ENCODE measurements around the gene SLC25A47.
A peak's percentile ranks its signal among the peaks of the same experiment; 100 is the strongest.

Gene SLC25A47

DNA sequence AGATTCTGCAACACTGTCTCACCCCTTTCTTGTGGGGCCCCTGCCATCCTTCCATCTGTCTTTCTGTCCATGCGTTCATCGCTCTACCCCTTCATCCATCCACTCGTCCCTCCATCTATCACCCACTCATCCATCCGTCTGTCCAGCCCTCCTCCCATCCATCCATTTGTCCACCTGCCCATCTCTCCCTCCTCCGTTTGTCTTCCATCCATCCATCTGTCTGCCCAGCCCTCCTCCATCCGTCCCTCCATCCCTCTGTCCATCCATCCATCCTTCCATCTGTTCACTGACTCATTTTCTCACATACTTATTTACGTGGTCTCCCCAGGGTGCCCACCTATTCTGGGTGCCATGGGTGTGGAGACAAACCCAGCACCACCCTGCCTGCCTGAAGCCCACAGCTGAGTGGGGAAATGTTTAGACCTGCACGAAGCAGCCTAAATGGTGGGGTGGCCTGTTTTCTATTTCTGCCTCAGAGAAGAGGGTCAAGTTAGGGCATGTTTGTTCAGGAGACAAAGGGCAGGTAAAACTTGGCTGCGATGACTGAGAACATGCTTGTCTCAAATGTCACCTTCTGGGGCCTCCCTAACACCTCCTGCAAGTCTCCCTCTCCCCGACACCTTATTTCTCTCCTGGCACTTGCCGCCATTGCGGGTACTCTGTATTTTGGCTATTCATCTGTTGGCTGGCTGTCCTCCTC, 2.8 kb upstream of the SLC25A47 start:
- H3K9ac ChIP-seq (ENCODE audit: low read length): no peak overlapping the region
- H2BK5ac ChIP-seq (ENCODE audit: low read depth, low read length, poor library complexity, severe bottlenecking): no peak overlapping the region
- peak overlapping the region in 1 of 2 experiments; percentile 24 for H3K23ac ChIP-seq (ENCODE audit: low read length in 2 of 2)
- H2AK5ac ChIP-seq (ENCODE audit: low read length, severe bottlenecking): no peak overlapping the region
- H3K4me2 ChIP-seq (ENCODE audit: low read length, poor library complexity, severe bottlenecking): no peak overlapping the region
- no peak overlapping the region for H2BK12ac ChIP-seq (ENCODE audit: low read length in 2 of 2)
- no peak overlapping the region for H4K91ac ChIP-seq (ENCODE audit: low read length)
- H2BK15ac ChIP-seq (ENCODE audit: low read depth, poor library complexity, severe bottlenecking): no peak overlapping the region
- H3K4ac ChIP-seq (ENCODE audit: low read depth in 1 of 2, low read length in 2 of 2): no peak overlapping the region
- no peaks in the 10 kb centered on the region for H3K9me3 ChIP-seq (ENCODE audit: control insufficient read depth, low read length)
- no peak overlapping the region for H3K14ac ChIP-seq (ENCODE audit: low read length in 2 of 2)
- H2BK120ac ChIP-seq (ENCODE audit: low read depth, low read length): no peak overlapping the region
- 92% methylated on average over 12 of the region's 12 CpGs for WGBS
- H2AFZ ChIP-seq (ENCODE audit: low read depth, low read length): no peak overlapping the region
- H3K4me1 ChIP-seq (ENCODE audit: control insufficient read depth, insufficient read depth, low read depth, low read length): peaks cover 6% of the 10 kb centered on the region
- no peak overlapping the region for H3K27ac ChIP-seq (ENCODE audit: low read length, poor library complexity, severe bottlenecking)
- no peaks in the 10 kb centered on the region for H3K79me1 ChIP-seq (replicated peaks; ENCODE audit: low read length, poor library complexity, severe bottlenecking)
- H4K8ac ChIP-seq (ENCODE audit: low read length): peak overlapping the region; percentile 12
- no peak for DNase-seq
- H3K4me3 ChIP-seq (ENCODE audit: insufficient read depth in 1 of 2, low read depth in 1 of 2, low read length in 2 of 2): no peak overlapping the region
- no peak overlapping the region for H3K18ac ChIP-seq (ENCODE audit: low read depth in 1 of 2, low read length in 2 of 2)
- no peaks in the 10 kb centered on the region for H3K36me3 ChIP-seq (ENCODE audit: control insufficient read depth in 1 of 2, insufficient read depth in 2 of 2, low read depth in 1 of 2, low read length in 2 of 2)
- peaks cover 0 to 6% of the 10 kb centered on the region in 2 experiments for H3K27me3 ChIP-seq (ENCODE audit: control insufficient read depth in 1 of 2, insufficient read depth in 1 of 2, low read length in 2 of 2)

DNA sequence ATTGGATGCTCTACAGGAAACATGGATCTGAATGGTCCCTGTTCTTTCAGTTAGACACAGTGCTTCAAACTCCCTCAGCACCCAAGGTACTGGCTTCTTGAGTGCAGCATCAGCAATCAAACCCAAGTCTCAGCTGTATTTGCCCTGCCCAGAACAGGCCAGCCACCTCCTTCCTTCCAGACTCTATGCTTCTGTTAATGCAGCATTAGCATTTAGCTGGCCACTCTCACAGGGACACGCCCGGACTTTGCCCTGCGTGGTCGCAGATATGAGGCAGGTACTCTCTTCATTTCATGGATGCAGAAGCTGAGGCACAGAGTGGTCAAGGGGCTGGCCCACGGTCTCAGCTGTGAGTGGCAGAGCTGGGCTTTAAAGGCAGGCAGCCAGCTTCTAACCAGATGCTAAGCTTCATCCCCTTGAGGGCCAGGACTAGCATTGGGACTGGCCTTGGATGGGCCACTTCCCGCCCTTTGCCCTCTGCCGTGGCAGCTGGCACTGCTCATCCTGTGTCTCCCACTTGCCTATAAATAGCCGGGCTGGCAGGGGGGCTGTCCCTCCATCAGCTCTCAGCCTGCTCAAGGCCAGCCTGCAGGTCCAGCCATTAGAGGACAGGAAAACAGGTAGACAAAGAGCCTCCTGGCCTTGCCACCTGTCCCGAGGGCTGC, 1.5 kb upstream of the SLC25A47 start:
- H3K4me2 ChIP-seq (ENCODE audit: low read length, poor library complexity, severe bottlenecking): no peak overlapping the region
- no peak overlapping the region for H3K14ac ChIP-seq (ENCODE audit: low read length in 2 of 2)
- H2AFZ ChIP-seq (ENCODE audit: low read depth, low read length): no peak overlapping the region
- no peak overlapping the region for H3K18ac ChIP-seq (ENCODE audit: low read depth in 1 of 2, low read length in 2 of 2)
- H2BK5ac ChIP-seq (ENCODE audit: low read depth, low read length, poor library complexity, severe bottlenecking): no peak overlapping the region
- no peak overlapping the region for H2BK12ac ChIP-seq (ENCODE audit: low read length in 2 of 2)
- H2BK15ac ChIP-seq (ENCODE audit: low read depth, poor library complexity, severe bottlenecking): no peak overlapping the region
- no peak for DNase-seq
- peaks cover 0 to 13% of the 10 kb centered on the region in 2 experiments for H3K27me3 ChIP-seq (ENCODE audit: control insufficient read depth in 1 of 2, insufficient read depth in 1 of 2, low read length in 2 of 2)
- no peak overlapping the region for H2BK120ac ChIP-seq (ENCODE audit: low read depth, low read length)
- no peaks in the 10 kb centered on the region for H3K79me1 ChIP-seq (replicated peaks; ENCODE audit: low read length, poor library complexity, severe bottlenecking)
- H2AK5ac ChIP-seq (ENCODE audit: low read length, severe bottlenecking): no peak overlapping the region
- no peak overlapping the region for H3K23ac ChIP-seq (ENCODE audit: low read length in 2 of 2)
- H3K9me3 ChIP-seq (ENCODE audit: control insufficient read depth, low read length): no peaks in the 10 kb centered on the region
- H3K4me1 ChIP-seq (ENCODE audit: control insufficient read depth, insufficient read depth, low read depth, low read length): peaks cover 4% of the 10 kb centered on the region
- no peak overlapping the region for H3K27ac ChIP-seq (ENCODE audit: low read length, poor library complexity, severe bottlenecking)
- no peak overlapping the region for H4K8ac ChIP-seq (ENCODE audit: low read length)
- H3K4ac ChIP-seq (ENCODE audit: low read depth in 1 of 2, low read length in 2 of 2): no peak overlapping the region
- H4K91ac ChIP-seq (ENCODE audit: low read length): peak overlapping the region; percentile 10
- no peak overlapping the region for H3K4me3 ChIP-seq (ENCODE audit: insufficient read depth in 1 of 2, low read depth in 1 of 2, low read length in 2 of 2)
- H3K9ac ChIP-seq (ENCODE audit: low read length): no peak overlapping the region
- no peaks in the 10 kb centered on the region for H3K36me3 ChIP-seq (ENCODE audit: control insufficient read depth in 1 of 2, insufficient read depth in 2 of 2, low read depth in 1 of 2, low read length in 2 of 2)
- WGBS: 80% methylated on average over 9 of the region's 9 CpGs

DNA sequence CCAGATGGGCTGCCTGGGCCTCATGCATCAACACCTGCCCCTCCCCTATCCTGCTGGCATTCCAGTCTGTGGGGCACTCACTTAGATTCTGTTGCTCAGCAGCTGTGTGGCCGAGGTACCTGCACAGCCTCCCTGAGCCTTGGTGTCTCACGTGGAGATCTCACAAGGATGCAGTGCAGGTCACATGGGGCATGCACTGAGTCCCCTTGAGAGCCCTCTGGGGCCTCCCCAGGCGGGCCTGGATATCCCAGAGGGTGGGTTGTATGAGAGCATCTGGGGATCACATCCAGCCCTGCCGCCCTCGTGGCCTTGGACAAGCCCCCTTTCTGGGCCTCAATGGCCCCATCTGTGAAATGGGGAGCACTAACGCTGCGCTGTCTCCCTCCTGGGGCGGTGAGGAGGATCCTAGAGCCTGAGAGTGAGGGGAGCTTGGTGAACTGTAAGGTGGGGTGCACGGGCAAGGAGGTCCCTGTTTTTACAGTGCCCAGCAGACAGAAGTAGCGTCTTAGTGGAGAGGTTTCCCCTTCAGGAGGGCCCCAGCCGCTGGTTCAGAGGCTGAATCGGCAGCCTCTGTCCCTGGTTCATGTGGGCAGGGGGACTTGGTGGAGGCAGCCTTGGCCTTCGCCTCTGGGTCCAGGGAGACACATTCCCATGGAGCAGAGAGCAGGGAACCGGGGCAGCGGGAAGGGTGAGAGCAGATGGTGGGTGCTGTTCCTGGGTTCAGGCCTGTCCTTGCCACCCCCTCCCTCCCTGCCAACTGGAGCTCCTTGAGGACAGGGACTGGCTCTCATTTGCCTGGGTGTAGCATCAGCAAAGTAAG, 791 bp upstream of the SLC25A47 start:
- no peak for DNase-seq
- H2AFZ ChIP-seq (ENCODE audit: low read depth, low read length): no peak overlapping the region

DNA sequence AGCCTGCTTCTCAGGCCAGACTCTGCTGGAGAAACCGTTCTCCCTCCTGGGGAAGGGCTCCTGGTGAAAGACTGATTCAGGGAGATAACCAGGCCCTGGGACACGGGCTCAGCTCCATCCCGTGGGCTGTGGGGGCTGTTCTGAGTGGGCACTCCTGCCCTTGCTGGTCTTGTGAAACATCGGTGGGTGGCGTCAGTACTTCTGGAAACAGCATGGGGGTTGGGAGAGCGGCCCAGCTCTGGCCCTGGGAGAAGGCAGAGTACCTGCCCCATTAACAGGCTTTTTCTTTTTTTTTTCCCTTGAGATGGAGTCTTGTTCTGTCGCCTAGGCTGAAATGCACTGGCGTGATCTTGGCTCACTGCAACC, 786 bp downstream of the SLC25A47 start:
- H3K27ac ChIP-seq (ENCODE audit: low read length, poor library complexity, severe bottlenecking): no peak overlapping the region
- no peak overlapping the region for H3K23ac ChIP-seq (ENCODE audit: low read length in 2 of 2)
- no peak overlapping the region for H4K8ac ChIP-seq (ENCODE audit: low read length)
- H3K4me1 ChIP-seq (ENCODE audit: control insufficient read depth, insufficient read depth, low read depth, low read length): peaks cover 4% of the 10 kb centered on the region
- H3K18ac ChIP-seq (ENCODE audit: low read depth in 1 of 2, low read length in 2 of 2): peak overlapping the region in 1 of 2 experiments; percentile 22
- H3K36me3 ChIP-seq (ENCODE audit: control insufficient read depth in 1 of 2, insufficient read depth in 2 of 2, low read depth in 1 of 2, low read length in 2 of 2): peaks cover 0 to 3% of the 10 kb centered on the region in 2 experiments
- H2BK5ac ChIP-seq (ENCODE audit: low read depth, low read length, poor library complexity, severe bottlenecking): no peak overlapping the region
- H3K9me3 ChIP-seq (ENCODE audit: control insufficient read depth, low read length): no peaks in the 10 kb centered on the region
- no peak for DNase-seq
- H3K4me3 ChIP-seq (ENCODE audit: insufficient read depth in 1 of 2, low read depth in 1 of 2, low read length in 2 of 2): no peak overlapping the region
- no peak overlapping the region for H2AFZ ChIP-seq (ENCODE audit: low read depth, low read length)
- H2BK12ac ChIP-seq (ENCODE audit: low read length in 2 of 2): no peak overlapping the region
- H2BK15ac ChIP-seq (ENCODE audit: low read depth, poor library complexity, severe bottlenecking): no peak overlapping the region
- H4K91ac ChIP-seq (ENCODE audit: low read length): no peak overlapping the region
- peaks cover 0 to 13% of the 10 kb centered on the region in 2 experiments for H3K27me3 ChIP-seq (ENCODE audit: control insufficient read depth in 1 of 2, insufficient read depth in 1 of 2, low read length in 2 of 2)
- no peaks in the 10 kb centered on the region for H3K79me1 ChIP-seq (replicated peaks; ENCODE audit: low read length, poor library complexity, severe bottlenecking)
- H3K4ac ChIP-seq (ENCODE audit: low read depth in 1 of 2, low read length in 2 of 2): no peak overlapping the region
- H3K4me2 ChIP-seq (ENCODE audit: low read length, poor library complexity, severe bottlenecking): no peak overlapping the region
- no peak overlapping the region for H3K14ac ChIP-seq (ENCODE audit: low read length in 2 of 2)
- no peak overlapping the region for H2AK5ac ChIP-seq (ENCODE audit: low read length, severe bottlenecking)
- 85% methylated on average over 8 of the region's 8 CpGs for WGBS
- H2BK120ac ChIP-seq (ENCODE audit: low read depth, low read length): no peak overlapping the region
- no peak overlapping the region for H3K9ac ChIP-seq (ENCODE audit: low read length)

More for the DNA sequence above, 791 bp upstream of the SLC25A47 start:
- Histone ChIP-seq H2BK12ac (ENCODE audit: low read length in 2 of 2) (no peak overlapping the region), H3K23ac (ENCODE audit: low read length in 2 of 2) (no peak overlapping the region), H3K4me3 (ENCODE audit: insufficient read depth in 1 of 2, low read depth in 1 of 2, low read length in 2 of 2) (no peak overlapping the region), H3K79me1 (replicated peaks; ENCODE audit: low read length, poor library complexity, severe bottlenecking) (no peaks in the 10 kb centered on the region), H3K4me2 (ENCODE audit: low read length, poor library complexity, severe bottlenecking) (no peak overlapping the region), H3K4ac (ENCODE audit: low read depth in 1 of 2, low read length in 2 of 2) (peak overlapping the region in 1 of 2 experiments; percentile 52), H3K36me3 (ENCODE audit: control insufficient read depth in 1 of 2, insufficient read depth in 2 of 2, low read depth in 1 of 2, low read length in 2 of 2) (no peaks in the 10 kb centered on the region), H2AK5ac (ENCODE audit: low read length, severe bottlenecking) (no peak overlapping the region), H3K27ac (ENCODE audit: low read length, poor library complexity, severe bottlenecking) (no peak overlapping the region), H4K91ac (ENCODE audit: low read length) (peak overlapping the region; percentile 59), H2BK5ac (ENCODE audit: low read depth, low read length, poor library complexity, severe bottlenecking) (no peak overlapping the region), H2BK15ac (ENCODE audit: low read depth, poor library complexity, severe bottlenecking) (no peak overlapping the region), H3K9me3 (ENCODE audit: control insufficient read depth, low read length) (no peaks in the 10 kb centered on the region), H3K4me1 (ENCODE audit: control insufficient read depth, insufficient read depth, low read depth, low read length) (peaks cover 4% of the 10 kb centered on the region), H3K18ac (ENCODE audit: low read depth in 1 of 2, low read length in 2 of 2) (no peak overlapping the region), H3K14ac (ENCODE audit: low read length in 2 of 2) (peak overlapping the region in 1 of 2 experiments; percentile 32), H4K8ac (ENCODE audit: low read length) (no peak overlapping the region), H2BK120ac (ENCODE audit: low read depth, low read length) (no peak overlapping the region), H3K27me3 (ENCODE audit: control insufficient read depth in 1 of 2, insufficient read depth in 1 of 2, low read length in 2 of 2) (peaks cover 0 to 13% of the 10 kb centered on the region in 2 experiments), H3K9ac (ENCODE audit: low read length) (no peak overlapping the region)
- WGBS: 92% methylated on average over 15 of the region's 15 CpGs

All from mesenchymal stem cell (in vitro differentiated cells and primary cell).